Stimulated activated CD4-positive, alpha-beta T cell treated with anti-CD3 and anti-CD28 coated beads, Interleukin-2, amount 100 ng/mL, for 4 hours (primary cell): ENCODE measurements around the gene RAB11FIP4.
A peak's percentile ranks its signal among the peaks of the same experiment; 100 is the strongest.

ENCODE experiments used
- DNase-seq: peaks from one replicate; pipeline ENCODE4 v3.0.0-alpha.2; 2020; ENCODE audit warnings: low read depth

The RAB11FIP4 gene

GRCh38 chr17:31487063-31487647 lies 95.7 kb downstream of the RAB11FIP4 start:
- DNase-seq: no peak

- DNase-seq: peak; percentile 97
These were observed 96.3 kb downstream of the RAB11FIP4 start for GRCh38 chr17:31487648-31488263.

- no peak for DNase-seq
These were observed 96.9 kb downstream of the RAB11FIP4 start for GRCh38 chr17:31488264-31488981.

GRCh38 chr17:31488982-31489294 lies 97.5 kb downstream of the RAB11FIP4 start:
- DNase-seq: no peak

GRCh38 chr17:31489295-31490018 lies 98.0 kb downstream of the RAB11FIP4 start:
- DNase-seq: no peak

- no peak for DNase-seq
These were observed 98.7 kb downstream of the RAB11FIP4 start for GRCh38 chr17:31490019-31490650.

GRCh38 chr17:31490671-31491375 lies 99.3 kb downstream of the RAB11FIP4 start:
- DNase-seq: no peak

GRCh38 chr17:31491376-31492131 lies 100.1 kb downstream of the RAB11FIP4 start:
- no peak for DNase-seq

GRCh38 chr17:31492206-31492605 lies 100.7 kb downstream of the RAB11FIP4 start:
- no peak for DNase-seq

GRCh38 chr17:31492880-31493655 lies 101.6 kb downstream of the RAB11FIP4 start:
- peak; percentile 77 for DNase-seq

- no peak for DNase-seq
These were observed 102.2 kb downstream of the RAB11FIP4 start for GRCh38 chr17:31493656-31494155.

- peak; percentile 64 for DNase-seq
These were observed 103.0 kb downstream of the RAB11FIP4 start for GRCh38 chr17:31494259-31495021.

GRCh38 chr17:31495022-31495885 lies 103.8 kb downstream of the RAB11FIP4 start:
- DNase-seq: no peak

- DNase-seq: no peak
These were observed 104.6 kb downstream of the RAB11FIP4 start for GRCh38 chr17:31496097-31496496.

GRCh38 chr17:31496601-31497000 lies 105.1 kb downstream of the RAB11FIP4 start:
- no peak for DNase-seq

- DNase-seq: no peak
These were observed 106.0 kb downstream of the RAB11FIP4 start for GRCh38 chr17:31497431-31497830.

GRCh38 chr17:31497994-31498826 lies 106.7 kb downstream of the RAB11FIP4 start:
- no peak for DNase-seq
